Right lobe of liver (tissue), 4 donors: ENCODE results near the gene TFF3.

Experiments used
- CTCF ChIP-seq, 4 donors: fragments of 200-600 bp in 3 of 4; fragments of 450-650 bp in 1 of 4; IDR thresholded peaks; one replicate each; pipeline versions ENCODE4 v1.5.1 to v1.8.0; 2016 to 2022; ENCODE audit warnings: antibody characterized with exemption in 4 of 4, mild to moderate bottlenecking in 2 of 4
- POLR2A ChIP-seq: fragments of 450-650 bp; IDR thresholded peaks from one replicate; pipeline ENCODE4 v1.6.1; 2017; ENCODE audit warnings: antibody characterized with exemption, mild to moderate bottlenecking
- donor health status: DM: no; HTN: no; CAD: no.
- donor health status: DM: no; HTN: no; CAD: no.
- donor health status: DM: no; HTN: yes; CAD: no.

DNA sequence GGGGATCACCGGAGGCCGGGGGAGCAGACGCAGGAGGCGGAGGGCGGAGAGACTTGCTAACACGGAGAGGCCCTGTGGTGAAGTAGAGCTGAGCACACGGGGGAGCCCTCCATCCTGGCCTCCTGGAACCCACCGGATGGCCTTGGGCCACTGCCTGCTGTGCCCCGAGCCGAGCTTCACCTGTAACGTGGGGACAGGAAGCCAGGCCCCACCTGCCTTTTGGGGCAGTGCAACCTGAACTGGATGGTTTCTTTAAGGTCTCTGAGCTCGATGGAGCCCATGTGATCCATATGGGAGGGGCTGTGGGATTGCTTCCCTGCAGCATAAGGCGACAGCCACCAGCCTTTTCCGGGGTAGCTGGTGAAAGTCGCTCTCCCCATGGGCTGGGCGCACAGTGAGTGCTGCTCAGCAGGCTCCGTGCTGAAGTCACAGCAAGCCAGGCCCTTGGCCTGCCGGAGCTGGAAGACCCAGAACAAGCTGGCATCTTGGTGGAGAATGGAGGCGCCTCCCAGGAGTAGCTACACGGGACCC lies 35.8 kb downstream of the TFF3 start:
- TF ChIP-seq CTCF (IDR thresholded peaks at IDR 0.05), result no peak
- TF ChIP-seq POLR2A, result no peak
